Measurements from ENCODE around the gene PSD.

GRCh38 chr10:102396317-102396650 is 22.3 kb downstream of the PSD start:
- TF ChIP-seq CTCF (IDR thresholded peaks at IDR 0.05; ENCODE audit: insufficient read depth, low read length) (no peak), POLR2AphosphoS5 (IDR thresholded peaks at IDR 0.05; ENCODE audit: low read depth) (no peak)
